ENCODE measurements around the gene C11orf68. TPM values are rescaled to one million over a fixed set of nuclear protein-coding genes. Genes with fewer than 3 reads are reported as not detected.
"Not testable (repeated sequence)": the region's sequence is repeated elsewhere in the genome, so short reads cannot be mapped to it uniquely, and the experiment has no call there.

The C11orf68 gene
- total RNA-seq, 1 donor: 44.8 TPM

GRCh38 chr11:65952052-65952521, 33.2 kb upstream of the C11orf68 start:
- DNase-seq (ENCODE audit: low read depth): no peak
- no peak for TF ChIP-seq CTCF (IDR thresholded peaks at IDR 0.05; ENCODE audit: insufficient read depth, low read length)
- no peak overlapping the region for H3K4me3 ChIP-seq (ENCODE audit: low read depth, low read length)

GRCh38 chr11:65951641-65952040, 32.8 kb upstream of the C11orf68 start:
- not testable (repeated sequence) for H3K4me3 ChIP-seq (ENCODE audit: low read depth, low read length); DNase-seq (ENCODE audit: low read depth)

- DNase-seq (ENCODE audit: low read depth); H3K4me3 ChIP-seq (ENCODE audit: low read depth, low read length): not testable (repeated sequence)
Measured at GRCh38 chr11:65950711-65951110, 31.8 kb upstream of the C11orf68 start.

- no peak for TF ChIP-seq CTCF (IDR thresholded peaks at IDR 0.05; ENCODE audit: insufficient read depth, low read length)
- H3K4me3 ChIP-seq (ENCODE audit: low read depth, low read length): no peak overlapping the region
- no peak for DNase-seq (ENCODE audit: low read depth)
Measured at GRCh38 chr11:65947603-65948125, 28.8 kb upstream of the C11orf68 start.

- no peak for DNase-seq (ENCODE audit: low read depth)
- H3K4me3 ChIP-seq (ENCODE audit: low read depth, low read length): no peak overlapping the region
- no peak for TF ChIP-seq CTCF (IDR thresholded peaks at IDR 0.05; ENCODE audit: insufficient read depth, low read length)
Measured at GRCh38 chr11:65947133-65947532, 28.3 kb upstream of the C11orf68 start.

GRCh38 chr11:65946655-65947054, 27.8 kb upstream of the C11orf68 start:
- no peak for DNase-seq (ENCODE audit: low read depth)
- TF ChIP-seq CTCF (IDR thresholded peaks at IDR 0.05; ENCODE audit: insufficient read depth, low read length): no peak
- no peak overlapping the region for H3K4me3 ChIP-seq (ENCODE audit: low read depth, low read length)

GRCh38 chr11:65945941-65946558, 27.2 kb upstream of the C11orf68 start:
- H3K4me3 ChIP-seq (ENCODE audit: low read depth, low read length): no peak overlapping the region
- TF ChIP-seq CTCF (IDR thresholded peaks at IDR 0.05; ENCODE audit: insufficient read depth, low read length): no peak
- DNase-seq (ENCODE audit: low read depth): no peak

GRCh38 chr11:65945430-65945911, 26.6 kb upstream of the C11orf68 start, which contains the start of gene TSGA10IP:
TSS of gene TSGA10IP (plus strand) at chr11:65945480. CDS start at chr11:65945676, 196 bp downstream.
- H3K4me3 ChIP-seq (ENCODE audit: low read depth, low read length): no peak within 1 kb of the TSS
- DNase-seq (ENCODE audit: low read depth): no peak
- no peak for TF ChIP-seq CTCF (IDR thresholded peaks at IDR 0.05; ENCODE audit: insufficient read depth, low read length)

Data from fibroblast of the aortic adventitia (primary cell).